ENCODE measurements around the gene UQCR10.
A peak's percentile ranks its signal among the peaks of the same experiment; 100 is the strongest.

Gene UQCR10

GRCh38 chr22:29722587-29722986 lies 44.6 kb upstream of the UQCR10 start:
- TF ChIP-seq CTCF (conservative IDR thresholded peaks at IDR 0.05), result no peak
- H3K27ac ChIP-seq, result no peak overlapping the region

GRCh38 chr22:29723766-29724165 lies 43.4 kb upstream of the UQCR10 start:
- H3K27ac ChIP-seq, result no peak overlapping the region
- no peak for TF ChIP-seq CTCF (conservative IDR thresholded peaks at IDR 0.05)

GRCh38 chr22:29724843-29725242 lies 42.3 kb upstream of the UQCR10 start:
- H3K27ac ChIP-seq, result no peak overlapping the region
- TF ChIP-seq CTCF (conservative IDR thresholded peaks at IDR 0.05), result no peak

- no peak overlapping the region for H3K27ac ChIP-seq
- TF ChIP-seq CTCF (conservative IDR thresholded peaks at IDR 0.05), result no peak
Measured at GRCh38 chr22:29726106-29726505, 41.1 kb upstream of the UQCR10 start.

- no peak overlapping the region for H3K27ac ChIP-seq
- TF ChIP-seq CTCF (conservative IDR thresholded peaks at IDR 0.05), result no peak
Measured at GRCh38 chr22:29726512-29727130, 40.5 kb upstream of the UQCR10 start.

- peak; percentile 20; the same call in 1 of the 2 replicates for TF ChIP-seq CTCF (conservative IDR thresholded peaks at IDR 0.05)
Measured at GRCh38 chr22:29727131-29727523, 40.0 kb upstream of the UQCR10 start.

GRCh38 chr22:29729161-29729560 lies 38.0 kb upstream of the UQCR10 start:
- H3K27ac ChIP-seq, result no peak overlapping the region
- TF ChIP-seq CTCF (conservative IDR thresholded peaks at IDR 0.05), result no peak

More at GRCh38 chr22:29727131-29727523, 40.0 kb upstream of the UQCR10 start:
- no peak overlapping the region for H3K27ac ChIP-seq

Data from VCaP (cell line).